PFSK-1 (cell line): Measurements from ENCODE around the gene COLEC12.

ENCODE experiments used
- FOXP2 ChIP-seq: optimal IDR thresholded peaks from 2 replicates; pipeline ENCODE3; 2011; ENCODE audit warnings: borderline replicate concordance, control low read depth, inconsistent platforms; ENCODE audit not compliant: insufficient read depth; ENCODE audit errors: extremely low read length, extremely low read depth
- POLR2AphosphoS5 ChIP-seq: IDR thresholded peaks from 2 replicates; pipeline ENCODE4 v1.6.1; 2012; ENCODE audit warnings: low read depth, mild to moderate bottlenecking, control low read depth, low read length, moderate library complexity
- REST ChIP-seq, 2 experiments: IDR thresholded peaks; 2 replicates each; pipeline versions ENCODE4 v1.6.1 to v1.8.0; 2011 to 2012; ENCODE audit warnings: low read depth in 2 of 2, low read length in 2 of 2, control low read depth in 1 of 2, inconsistent platforms in 1 of 2, mild to moderate bottlenecking in 1 of 2, moderate library complexity in 1 of 2; ENCODE audit not compliant: insufficient read depth in 1 of 2
- SIN3A ChIP-seq: IDR thresholded peaks from 2 replicates; pipeline ENCODE4 v1.6.1; 2012; ENCODE audit warnings: mild to moderate bottlenecking, low read length, moderate library complexity, borderline replicate concordance; ENCODE audit not compliant: insufficient read depth
- TAF1 ChIP-seq: IDR thresholded peaks from 2 replicates; pipeline ENCODE4 v1.6.1; 2012; ENCODE audit warnings: low read length, control low read depth, borderline replicate concordance; ENCODE audit not compliant: insufficient read depth

- no peak for TF ChIP-seq TAF1
- no peak for TF ChIP-seq POLR2AphosphoS5
- TF ChIP-seq REST (IDR thresholded peaks at IDR 0.05; ENCODE audit: insufficient read depth in 1 of 2, low read depth in 2 of 2, low read length in 2 of 2): no peak
- no peak for TF ChIP-seq FOXP2
- TF ChIP-seq SIN3A: no peak
These were observed 25.1 kb downstream of the COLEC12 start for GRCh38 chr18:475202-476031.
